Measurements from ENCODE around the gene MAST4.

The MAST4 gene

DNA sequence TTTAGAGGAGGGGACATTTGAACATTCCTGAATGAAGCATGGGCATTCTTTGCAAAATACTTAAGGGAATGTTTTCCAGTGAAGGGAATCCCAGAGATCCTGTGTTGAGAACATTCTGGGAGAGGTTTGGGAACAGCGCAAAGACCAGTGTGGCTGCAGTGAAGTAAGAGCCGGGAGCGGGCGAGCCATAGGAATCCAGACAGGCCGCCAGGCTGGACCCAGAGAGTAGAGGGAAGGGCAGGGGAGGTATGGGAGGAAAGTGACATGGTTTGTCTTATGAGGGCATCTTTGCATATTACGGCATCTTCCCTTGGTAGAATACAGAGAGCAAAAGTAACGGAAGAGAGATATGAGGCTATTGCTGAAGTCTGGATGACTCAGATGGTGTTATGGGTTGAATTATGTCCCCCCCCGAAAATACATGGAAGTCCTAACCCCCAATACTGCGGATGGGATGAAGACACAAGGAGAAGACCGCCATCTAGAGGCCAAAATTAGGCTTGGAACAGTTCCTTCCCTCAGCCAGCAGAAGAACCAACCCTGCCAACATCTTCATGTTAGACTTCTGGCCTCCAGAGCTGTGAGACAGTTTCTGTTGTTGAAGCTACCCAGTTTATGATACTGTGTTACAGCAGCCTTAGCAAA, 268.2 kb downstream of the MAST4 start:
- FAIRE-seq = no peak
- no peak for DNase-seq (ENCODE audit: insufficient read length, low spot score)

DNA sequence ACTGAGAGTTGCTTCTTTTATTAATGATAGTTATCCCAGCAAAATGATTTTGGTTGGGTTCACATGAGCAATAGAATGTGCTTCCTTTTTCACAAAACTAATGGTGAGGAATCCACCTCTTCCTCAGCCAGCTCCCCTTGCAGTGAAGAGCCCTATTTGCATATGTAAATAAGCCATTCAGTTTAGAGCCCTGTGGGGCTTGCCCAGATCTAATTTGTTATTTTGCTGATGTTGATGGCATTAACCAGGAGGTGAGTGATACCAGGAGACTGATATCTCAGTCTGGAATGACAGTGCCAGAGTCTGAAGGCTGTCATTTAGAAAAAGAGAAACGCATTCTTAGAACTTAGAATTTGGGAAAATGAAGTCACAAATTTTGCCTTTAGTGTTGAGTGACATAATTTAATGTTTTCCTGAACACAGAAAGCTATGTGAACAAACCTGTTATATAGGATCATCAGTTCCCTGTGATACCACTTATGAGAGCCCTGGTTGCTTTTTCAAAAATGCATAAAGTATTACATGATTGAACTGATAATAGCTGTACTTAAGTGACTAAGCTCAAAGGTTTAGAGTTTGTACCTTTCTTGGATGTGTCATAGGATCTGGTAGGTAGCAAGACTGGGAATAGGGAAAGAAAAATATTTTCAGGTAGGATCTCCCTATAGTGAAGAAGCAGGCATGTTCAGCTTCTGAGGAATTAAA, 271.6 kb downstream of the MAST4 start:
- DNase-seq (ENCODE audit: insufficient read length, low spot score) (no peak), FAIRE-seq (no peak)

DNA sequence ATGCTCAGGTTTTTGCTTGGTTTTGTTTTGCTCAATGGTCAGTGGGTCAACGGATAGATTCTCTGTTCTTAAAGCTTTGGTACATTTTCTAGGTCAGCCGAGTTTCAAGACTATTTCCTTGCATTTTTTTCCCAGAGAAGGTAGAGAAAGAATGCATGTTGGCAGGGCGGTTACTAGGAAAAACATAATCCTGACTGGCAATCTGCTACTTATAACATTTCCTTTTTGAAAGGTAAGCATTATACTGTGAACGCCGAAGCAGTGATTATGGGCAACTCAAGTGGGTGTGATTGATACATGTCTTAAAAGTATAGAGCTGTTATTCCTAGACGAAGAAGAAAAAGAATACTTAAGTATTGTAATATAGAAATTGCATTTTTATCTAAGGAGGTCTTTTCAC, 273.2 kb downstream of the MAST4 start:
- DNase-seq (ENCODE audit: insufficient read length, low spot score) (no peak), FAIRE-seq (no peak)

DNA sequence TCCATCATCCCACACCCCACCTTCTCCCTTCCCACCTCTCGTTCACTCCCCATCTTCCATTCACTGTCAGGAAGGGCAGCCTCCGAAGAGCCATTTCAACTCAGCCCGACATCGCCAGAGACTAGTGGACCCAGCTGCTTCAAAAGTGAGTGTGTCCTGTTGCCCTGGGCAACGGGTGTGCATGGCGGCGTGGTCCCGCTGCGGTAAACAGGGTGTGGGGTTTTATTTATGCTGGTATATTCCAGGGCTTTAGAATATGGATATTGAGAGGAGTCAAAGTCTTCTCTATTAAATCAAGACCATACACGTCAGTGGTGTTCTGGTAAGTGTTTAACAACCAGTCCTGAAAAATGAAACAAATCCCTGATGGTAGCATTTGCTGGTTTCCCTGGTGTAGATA, 274.5 kb downstream of the MAST4 start:
- no peak for FAIRE-seq
- no peak for DNase-seq (ENCODE audit: insufficient read length, low spot score)

DNA sequence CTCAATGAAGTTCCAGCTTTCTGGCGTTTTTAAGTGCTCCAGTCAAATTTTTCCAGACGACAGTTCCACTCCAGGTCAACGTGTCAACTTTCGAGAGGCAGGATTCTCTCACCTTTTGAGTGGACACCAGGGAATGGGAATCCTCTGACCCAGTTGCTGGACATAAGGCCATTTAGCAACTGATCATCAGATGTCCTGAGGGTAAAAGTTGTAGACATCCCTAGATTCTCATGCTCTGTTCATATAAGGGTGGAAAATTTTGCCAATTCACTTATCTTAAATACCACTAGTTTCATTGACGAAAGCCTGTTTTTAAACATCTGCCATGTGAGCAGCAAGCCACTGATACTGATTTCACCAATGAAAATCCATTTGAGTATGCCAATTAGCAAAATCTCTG, 275.5 kb downstream of the MAST4 start:
- FAIRE-seq (no peak), DNase-seq (ENCODE audit: insufficient read length, low spot score) (no peak)

DNA sequence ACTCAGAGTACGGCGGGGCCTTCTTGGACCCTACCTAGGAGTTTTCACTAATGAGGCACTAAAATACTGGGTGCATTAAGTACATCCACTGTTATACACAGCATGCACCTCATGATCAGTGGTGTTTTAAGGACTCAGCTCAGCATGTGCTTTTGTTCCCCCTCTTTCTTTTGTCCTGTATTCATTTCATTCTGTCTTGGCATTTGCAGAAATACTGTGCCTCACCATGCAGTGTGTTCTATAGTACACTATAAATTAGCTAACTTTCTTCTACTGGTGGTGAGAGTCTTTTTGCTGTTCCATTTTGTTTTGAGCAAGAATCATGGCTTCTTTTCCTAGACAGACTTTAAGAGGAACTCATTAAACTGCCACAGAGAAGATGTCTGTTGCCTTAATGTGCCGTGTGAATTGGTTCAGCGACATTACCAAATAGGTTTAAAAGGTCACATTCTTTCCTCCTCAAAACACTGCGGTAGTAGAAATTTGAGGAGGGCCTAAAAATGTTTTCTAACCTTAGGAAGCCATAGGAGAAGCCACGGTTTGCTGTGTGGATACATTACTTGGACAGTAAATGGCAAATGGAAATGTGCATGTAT, 276.6 kb downstream of the MAST4 start:
- no peak for DNase-seq (ENCODE audit: insufficient read length, low spot score)
- no peak for FAIRE-seq

DNA sequence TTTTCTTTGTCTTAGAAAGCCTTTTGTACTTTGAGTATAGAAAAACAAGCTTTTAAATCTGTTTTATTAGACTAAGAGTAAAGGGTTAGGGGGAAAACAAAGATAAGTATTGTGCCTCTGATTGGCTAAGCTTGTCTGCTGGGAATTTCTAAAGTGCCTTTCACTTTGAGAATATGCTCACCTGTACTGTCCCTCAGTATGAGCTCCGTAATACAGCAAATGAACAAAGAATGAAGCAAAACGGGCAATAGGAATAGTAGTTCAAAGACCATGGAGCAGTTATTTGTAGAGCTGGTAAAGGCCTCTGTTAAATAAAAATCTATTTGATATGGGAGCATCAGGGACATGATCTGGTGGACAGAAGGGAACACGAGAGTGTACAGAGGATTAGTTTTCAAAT, 277.8 kb downstream of the MAST4 start:
- FAIRE-seq (no peak), DNase-seq (ENCODE audit: insufficient read length, low spot score) (no peak)

DNA sequence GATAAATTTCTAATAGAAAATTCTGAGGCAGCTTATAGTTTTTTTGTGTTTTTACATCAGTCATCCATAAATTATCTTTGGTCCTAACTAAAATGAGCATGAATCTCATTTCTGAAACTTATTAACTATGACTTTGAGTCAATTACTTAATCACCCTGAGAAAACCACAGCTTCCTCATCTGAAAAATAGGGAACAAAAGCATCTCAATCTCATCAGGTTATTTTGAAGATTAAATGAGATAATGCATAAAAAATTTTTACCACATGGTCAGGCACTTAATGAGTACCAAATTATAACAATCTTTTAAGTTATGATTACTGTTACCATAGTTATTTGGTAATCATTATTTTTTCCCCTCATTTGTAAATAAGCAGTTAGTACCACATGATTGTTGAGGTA, 279.1 kb downstream of the MAST4 start:
- DNase-seq (ENCODE audit: insufficient read length, low spot score) (no peak), FAIRE-seq (no peak)

DNA sequence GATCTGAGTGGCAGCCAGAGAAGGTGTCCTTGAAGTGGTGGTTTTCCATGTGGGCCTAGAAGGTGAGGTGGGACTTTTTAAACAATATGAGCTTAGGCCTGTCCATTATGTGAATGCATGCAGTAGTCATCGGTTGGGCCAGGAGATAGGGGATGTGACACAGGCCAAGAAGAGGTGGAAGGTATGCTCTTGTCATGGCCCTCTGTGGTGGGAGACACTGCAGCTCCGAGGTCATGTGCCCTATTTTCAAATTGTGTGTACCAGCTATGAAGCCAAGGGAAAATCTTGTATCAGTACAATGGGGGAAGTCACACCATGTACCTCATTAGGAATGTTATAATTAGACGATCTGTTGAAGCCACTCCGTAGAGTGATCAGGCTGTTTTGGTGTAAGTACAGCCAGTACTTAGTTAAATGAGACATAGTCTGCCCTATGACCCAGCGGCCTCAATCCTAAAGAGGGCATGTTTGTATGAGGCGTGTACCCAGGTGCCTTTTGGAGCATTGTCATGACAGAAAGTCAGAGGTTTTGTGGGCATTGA, 280.1 kb downstream of the MAST4 start:
- FAIRE-seq = no peak
- no peak for DNase-seq (ENCODE audit: insufficient read length, low spot score)

DNA sequence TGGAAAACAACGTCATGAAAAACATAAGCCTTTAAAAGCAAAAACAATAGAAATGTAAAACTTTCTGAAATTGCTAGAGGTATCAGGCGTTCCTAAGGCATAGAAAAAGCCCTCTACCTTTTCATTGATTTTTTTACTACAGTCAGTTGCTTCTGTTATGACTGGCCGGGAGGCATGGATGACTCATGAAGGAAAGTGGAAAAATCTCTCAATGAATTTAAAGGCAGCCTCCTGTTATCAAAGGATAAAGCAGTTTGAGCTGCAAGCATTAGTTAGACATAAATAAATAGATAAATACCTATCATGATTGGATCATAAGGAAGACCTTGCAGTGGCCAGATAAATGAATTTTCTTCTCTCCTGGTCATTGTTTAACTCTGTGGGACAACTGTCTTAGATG, 281.6 kb downstream of the MAST4 start:
- FAIRE-seq = no peak
- no peak for DNase-seq (ENCODE audit: insufficient read length, low spot score)

DNA sequence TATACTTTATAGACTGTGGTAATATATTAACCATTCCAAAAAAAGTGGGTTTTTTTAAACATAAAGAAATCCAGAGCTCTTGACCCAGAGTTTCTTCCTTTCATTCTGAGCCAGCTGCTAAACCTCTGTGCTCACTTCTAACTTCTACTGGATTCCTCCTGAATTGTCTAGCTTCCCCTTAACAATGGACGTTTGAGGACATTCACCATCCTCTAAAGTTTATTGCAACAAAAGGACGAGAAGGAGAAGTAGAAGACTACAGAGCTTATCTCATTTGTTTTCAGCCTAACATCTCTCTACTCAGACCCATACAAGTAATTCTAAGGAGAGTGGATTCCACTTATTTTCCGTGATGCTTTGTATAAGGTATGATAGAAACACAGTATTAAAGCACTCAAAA, 284.2 kb downstream of the MAST4 start:
- FAIRE-seq (no peak), DNase-seq (ENCODE audit: insufficient read length, low spot score) (no peak)

DNA sequence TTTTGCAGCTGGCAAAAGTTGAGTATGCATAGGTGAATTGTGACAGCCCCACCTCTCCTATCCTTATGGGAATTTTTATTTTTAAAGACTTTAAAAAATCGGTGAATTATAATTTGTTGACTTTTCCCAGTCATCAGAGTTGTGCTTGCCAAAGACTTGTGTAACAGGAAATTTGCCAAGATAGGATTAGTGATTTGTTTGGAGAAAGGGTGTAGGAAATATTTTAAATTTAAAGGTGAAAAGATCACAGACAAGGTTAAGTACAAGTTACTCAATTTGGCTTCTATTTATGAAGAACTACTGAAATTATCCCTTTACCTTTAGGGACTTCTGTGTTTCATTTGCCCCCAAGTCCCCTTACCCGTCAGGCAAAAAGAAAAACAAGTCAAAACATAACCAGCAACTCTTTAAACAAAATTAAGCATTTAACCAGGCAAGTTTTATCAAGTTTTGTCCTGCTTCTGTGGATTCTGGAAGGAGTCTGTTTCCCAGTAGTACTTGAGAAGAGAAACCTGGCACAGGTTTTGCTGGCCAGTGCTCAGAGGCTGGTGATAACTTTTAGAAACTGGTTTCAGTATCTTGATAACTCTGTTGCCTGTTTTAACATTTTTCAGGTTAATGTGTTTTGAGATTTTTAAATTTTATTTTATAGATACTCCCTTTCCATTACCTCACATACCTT, 285.4 kb downstream of the MAST4 start:
- no peak for FAIRE-seq
- no peak for DNase-seq (ENCODE audit: insufficient read length, low spot score)

DNA sequence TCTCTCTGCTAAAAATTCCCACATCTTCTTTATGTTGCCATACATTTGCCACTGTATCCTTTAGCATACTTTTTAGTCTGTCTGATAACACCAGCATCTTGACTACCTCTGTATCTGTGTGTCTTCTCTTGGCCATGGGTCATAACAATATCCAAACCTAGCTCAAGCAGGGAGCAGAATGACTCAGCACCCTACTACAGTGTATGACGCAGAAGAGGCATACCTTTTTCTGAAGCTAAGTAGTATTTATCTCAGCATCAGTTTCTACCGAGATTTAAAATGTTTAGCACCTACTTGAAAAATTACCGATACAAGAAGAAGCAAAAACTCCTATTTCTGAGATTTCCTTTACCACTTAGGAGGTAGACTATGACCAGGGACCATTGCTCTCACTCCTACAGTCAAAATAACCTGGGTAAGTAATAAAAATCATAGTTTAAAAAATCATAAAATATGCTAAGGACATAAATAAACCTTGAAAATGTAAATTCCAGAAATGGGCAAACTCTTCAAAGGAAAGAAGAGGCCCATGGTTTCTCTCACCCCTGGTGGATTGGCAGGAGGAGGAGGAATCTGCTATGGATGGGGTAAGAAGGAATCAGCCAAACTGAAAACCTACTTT, 286.5 kb downstream of the MAST4 start:
- no peak for FAIRE-seq
- no peak for DNase-seq (ENCODE audit: insufficient read length, low spot score)

DNA sequence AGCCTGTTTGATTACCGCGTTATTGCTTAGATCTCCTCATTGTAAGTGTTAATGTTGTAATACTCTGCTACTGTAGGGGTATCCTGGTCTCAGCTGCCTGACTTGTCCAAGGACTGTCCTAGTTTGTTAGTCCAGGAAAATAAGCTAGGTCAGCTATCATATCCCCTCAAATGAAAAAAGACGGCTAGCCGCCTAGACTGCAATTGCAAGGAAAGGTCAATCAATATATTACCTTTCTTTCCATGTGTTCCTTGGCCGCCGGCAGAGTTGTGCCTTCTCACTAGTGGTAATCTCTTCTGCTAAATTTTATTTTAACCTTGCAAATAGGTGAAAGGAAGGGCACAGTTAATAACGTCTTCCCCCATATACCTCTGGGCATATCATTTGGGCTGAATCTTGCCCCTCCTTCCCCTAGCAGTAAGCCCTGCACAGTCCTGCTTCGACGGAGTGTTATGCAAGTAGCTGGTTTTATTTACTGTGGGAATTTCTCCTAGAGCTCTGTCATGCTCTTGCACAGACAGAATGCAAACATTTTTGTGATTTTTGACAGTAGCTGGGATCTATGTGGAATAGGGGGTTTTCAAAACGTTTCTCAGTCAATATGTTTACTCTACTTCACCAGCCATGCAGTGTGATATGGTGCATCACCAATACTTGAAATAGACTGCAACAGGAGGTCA, 288.5 kb downstream of the MAST4 start:
- DNase-seq (ENCODE audit: insufficient read length, low spot score) (no peak), FAIRE-seq (no peak)

DNA sequence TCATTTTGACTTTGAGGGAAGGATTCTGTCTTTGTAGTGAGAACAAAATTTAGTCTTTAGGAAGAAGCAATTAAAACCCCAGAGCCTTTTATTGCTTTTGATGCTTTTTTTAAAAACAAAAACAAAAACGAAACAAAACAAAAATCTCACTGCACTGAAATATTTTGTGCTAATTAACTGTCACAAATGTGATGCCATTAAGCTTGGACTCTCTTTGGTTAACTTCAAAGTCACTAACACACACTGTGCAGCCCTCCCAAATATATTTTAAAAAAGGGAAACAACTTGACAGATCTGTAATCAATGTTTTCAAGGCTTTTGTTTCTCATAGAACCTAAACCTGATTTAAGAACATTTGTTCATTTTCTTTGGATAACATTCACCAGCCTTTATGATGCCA, 290.7 kb downstream of the MAST4 start:
- FAIRE-seq = no peak
- DNase-seq (ENCODE audit: insufficient read length, low spot score) = no peak

DNA sequence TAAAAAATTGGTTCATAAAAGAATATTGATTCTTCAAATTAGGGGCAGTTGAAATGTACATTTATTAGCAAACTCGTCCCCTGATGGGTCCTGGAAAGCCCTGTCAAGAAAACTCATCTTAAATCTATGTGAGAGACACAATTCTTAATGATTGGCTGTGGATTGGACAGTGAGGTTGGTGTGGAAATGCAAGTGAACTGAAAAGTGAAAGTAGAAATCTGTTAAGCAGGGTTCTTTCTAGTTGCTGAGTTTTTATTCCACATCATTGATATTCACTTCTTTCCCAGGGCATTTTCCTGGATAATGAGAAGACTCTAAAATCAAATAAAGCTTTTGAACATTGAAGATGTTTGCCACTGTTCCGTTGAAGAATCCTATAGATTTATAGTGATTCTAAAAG, 292.4 kb downstream of the MAST4 start:
- no peak for DNase-seq (ENCODE audit: insufficient read length, low spot score)

DNA sequence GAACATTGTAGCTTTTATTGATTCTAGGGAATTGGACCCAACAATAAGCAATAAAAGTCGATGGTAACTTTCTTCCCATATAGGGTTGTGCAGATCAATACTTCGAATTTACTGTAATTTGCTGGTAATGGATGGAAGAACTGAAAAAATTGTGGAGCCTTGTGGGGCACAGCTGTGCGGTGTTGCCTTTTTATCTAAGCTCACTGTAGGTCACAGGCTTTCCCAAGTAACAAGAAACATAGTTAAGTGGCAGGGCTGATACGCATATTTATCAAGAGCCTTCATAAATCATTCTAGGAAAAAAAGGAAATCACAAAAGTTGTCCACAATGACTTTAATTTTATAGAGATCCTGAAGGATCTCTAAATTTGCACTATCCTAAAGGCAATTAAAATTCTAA, 292.9 kb downstream of the MAST4 start:
- FAIRE-seq = no peak
- DNase-seq (ENCODE audit: insufficient read length, low spot score) = no peak

More for the DNA sequence above, 292.4 kb downstream of the MAST4 start:
- no peak for FAIRE-seq

DNA sequence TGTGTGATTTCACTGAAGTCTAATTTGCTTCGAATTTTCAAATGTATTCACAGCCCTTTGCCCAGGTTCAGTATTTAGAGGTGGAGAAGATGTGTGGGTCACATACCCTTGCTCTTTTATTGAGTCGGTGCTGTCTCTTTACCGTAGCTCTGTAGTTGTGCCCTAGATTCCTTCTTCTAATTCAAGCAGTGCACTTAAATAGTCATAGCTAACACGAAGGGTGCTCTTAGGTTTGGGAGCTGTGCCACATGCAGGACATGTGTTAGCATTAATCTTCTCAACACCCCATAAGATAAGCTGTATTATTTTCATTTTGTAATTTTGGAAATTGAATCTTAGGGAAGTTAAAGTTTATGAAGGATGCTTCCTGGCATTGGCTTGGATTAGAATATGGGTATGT, 293.3 kb downstream of the MAST4 start:
- DNase-seq (ENCODE audit: insufficient read length, low spot score) (no peak), FAIRE-seq (no peak)

DNA sequence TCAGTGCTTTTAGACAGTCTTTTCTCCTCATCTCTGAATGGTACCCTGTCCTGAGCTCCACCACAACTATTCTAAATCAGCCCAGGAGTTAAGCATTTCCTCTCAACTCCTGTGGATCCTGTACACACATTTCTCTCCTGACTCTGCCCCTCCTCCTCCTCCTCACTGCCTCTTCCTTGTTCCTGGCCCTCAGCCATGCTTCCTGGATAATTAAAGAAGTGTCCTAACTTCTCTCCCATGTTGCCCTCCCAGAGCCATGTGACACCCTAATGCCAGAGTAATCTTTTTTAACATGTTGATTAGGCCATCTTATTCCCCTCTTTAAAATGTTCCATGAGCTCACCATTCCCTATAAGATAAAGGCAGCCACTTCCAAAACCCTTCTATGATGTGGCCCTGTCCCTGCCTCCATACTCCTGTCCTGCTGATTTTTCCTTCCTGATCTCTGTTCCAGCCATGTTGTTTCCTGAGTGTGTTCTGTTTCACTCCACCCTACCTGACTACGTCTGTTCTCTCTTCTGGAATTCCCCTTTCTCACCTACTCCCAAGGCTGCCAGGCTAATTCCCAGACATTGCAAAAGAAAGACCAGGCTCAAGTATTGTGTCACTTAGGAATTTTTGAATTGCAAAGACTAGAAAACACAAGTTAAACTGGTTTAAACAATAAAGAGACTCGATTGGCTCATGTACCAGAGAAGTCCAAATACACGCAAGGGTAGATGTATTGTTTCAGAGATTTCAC, 295.2 kb downstream of the MAST4 start:
- DNase-seq (ENCODE audit: insufficient read length, low spot score) = no peak

DNA sequence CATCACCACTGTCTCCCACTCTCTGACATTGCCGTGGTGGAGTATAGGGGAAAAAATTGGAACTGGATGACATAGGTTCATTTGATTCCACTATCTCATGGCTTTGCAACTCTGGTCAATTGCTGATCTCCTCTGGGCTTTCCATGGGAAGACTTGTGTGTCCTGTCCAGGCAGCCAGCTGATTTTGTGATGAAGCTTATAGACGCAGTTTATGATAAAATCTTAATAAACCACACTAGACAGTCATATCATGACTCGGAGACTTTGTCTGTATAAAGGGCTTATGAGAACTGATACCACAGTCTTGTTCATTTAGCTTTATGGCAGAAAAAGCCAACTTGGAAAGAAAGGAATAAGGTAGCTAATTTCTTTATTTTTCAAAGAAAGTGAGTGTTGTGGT, 296.5 kb downstream of the MAST4 start:
- DNase-seq (ENCODE audit: insufficient read length, low spot score) (no peak), FAIRE-seq (no peak)

More for the DNA sequence above, 295.2 kb downstream of the MAST4 start:
- FAIRE-seq = no peak

Measured in GM19239 (cell line).